Adipocyte (in vitro differentiated cells): ENCODE measurements around the gene WDR26.

Source experiments
- DNase-seq: peaks from one replicate; pipeline ENCODE4 v3.0.0-alpha.2; 2015; ENCODE audit warnings: low read depth
- H3K27me3 ChIP-seq: replicated peaks from 2 replicates; pipeline ENCODE4 v1.7.0; 2013; ENCODE audit warnings: mild to moderate bottlenecking, low read length, moderate library complexity; ENCODE audit not compliant: control insufficient read depth, insufficient read depth
- H3K36me3 ChIP-seq: 2 replicates; pipeline ENCODE4 v1.7.0; 2013; ENCODE audit warnings: low read length, mild to moderate bottlenecking, moderate library complexity; ENCODE audit not compliant: control insufficient read depth, insufficient read depth, severe bottlenecking
- H3K4me1 ChIP-seq: 2 replicates; pipeline ENCODE4 v1.7.0; 2013; ENCODE audit warnings: mild to moderate bottlenecking, low read length, moderate library complexity; ENCODE audit not compliant: control insufficient read depth, insufficient read depth
- H3K4me3 ChIP-seq: 2 replicates; pipeline ENCODE4 v1.7.0; 2013; ENCODE audit warnings: mild to moderate bottlenecking, low read length, moderate library complexity
- H3K9ac ChIP-seq: 2 replicates; pipeline ENCODE4 v1.7.0; 2013; ENCODE audit warnings: mild to moderate bottlenecking, low read length, moderate library complexity
- H3K9me3 ChIP-seq: 2 replicates; pipeline ENCODE4 v1.7.0; 2013; ENCODE audit warnings: mild to moderate bottlenecking, low read length, moderate library complexity; ENCODE audit not compliant: control insufficient read depth

The WDR26 gene

DNA sequence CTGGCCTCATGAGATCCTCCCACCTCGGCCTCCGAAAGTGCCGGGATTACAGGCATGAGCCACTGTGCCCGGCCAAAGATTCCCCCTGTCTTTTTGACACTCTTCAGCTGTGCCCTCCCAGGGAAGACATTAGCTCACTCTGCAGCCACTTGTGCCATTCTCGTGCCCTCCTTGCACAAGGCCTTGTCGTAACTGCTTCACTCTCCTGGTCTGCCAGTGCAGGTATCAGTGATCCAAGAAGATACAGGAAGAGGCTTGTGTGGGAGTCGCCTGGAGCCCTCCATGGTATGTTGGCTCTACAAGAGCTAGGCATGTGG is 22.0 kb upstream of the WDR26 start:
- no peak for DNase-seq
- Histone ChIP-seq H3K4me3 (peak overlapping the region; percentile 44), H3K36me3 (no peaks in the 10 kb centered on the region), H3K9ac (peak overlapping the region; percentile 86), H3K9me3 (no peaks in the 10 kb centered on the region), H3K4me1 (peaks cover 15% of the 10 kb centered on the region), H3K27me3 (no peaks in the 10 kb centered on the region)

DNA sequence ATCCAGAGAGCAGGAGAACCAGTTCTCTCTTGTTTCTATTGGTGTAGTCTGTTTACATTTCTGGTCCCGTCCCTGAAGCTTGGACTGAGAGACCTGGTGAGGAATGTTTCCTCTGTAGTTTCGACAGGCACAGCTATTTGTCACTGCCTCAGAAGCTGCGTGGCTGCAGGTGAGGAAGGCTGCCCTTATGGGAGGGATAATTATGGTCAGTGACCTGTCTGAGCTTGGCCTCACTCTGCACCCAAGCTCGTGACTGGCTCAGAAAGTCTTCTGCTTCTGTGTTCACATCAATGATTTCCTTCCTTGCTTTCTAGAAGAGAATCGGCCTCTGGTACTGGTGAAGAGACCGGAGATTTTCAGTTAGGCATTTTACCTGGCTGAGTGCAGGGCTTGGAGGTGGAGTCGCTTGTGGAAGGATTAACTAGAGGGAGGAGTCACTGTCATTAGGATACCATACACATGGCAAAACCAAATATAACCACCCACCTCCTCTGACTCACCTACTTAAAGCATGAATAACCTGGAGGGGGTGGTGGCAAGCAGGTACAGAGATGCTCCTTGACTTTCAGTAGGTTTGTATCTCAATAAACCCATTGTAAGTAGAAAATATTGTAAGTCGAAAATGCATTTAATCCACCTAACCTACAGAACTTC is 19.9 kb upstream of the WDR26 start:
- no peaks in the 10 kb centered on the region for H3K27me3 ChIP-seq
- no peaks in the 10 kb centered on the region for H3K36me3 ChIP-seq
- H3K4me1 ChIP-seq = peaks cover 15% of the 10 kb centered on the region
- H3K9me3 ChIP-seq = no peaks in the 10 kb centered on the region
- H3K4me3 ChIP-seq = no peak overlapping the region
- no peak for DNase-seq
- no peak overlapping the region for H3K9ac ChIP-seq

GRCh38 chr1:224450561-224451350 is 16.2 kb upstream of the WDR26 start:
- Histone ChIP-seq H3K36me3 (no peaks in the 10 kb centered on the region), H3K4me1 (peaks cover 20% of the 10 kb centered on the region), H3K9me3 (no peaks in the 10 kb centered on the region), H3K9ac (no peak overlapping the region), H3K4me3 (no peak overlapping the region), H3K27me3 (no peaks in the 10 kb centered on the region)
- no peak for DNase-seq

GRCh38 chr1:224450159-224450558 is 15.6 kb upstream of the WDR26 start:
- Histone ChIP-seq H3K36me3 (no peaks in the 10 kb centered on the region), H3K4me1 (peaks cover 20% of the 10 kb centered on the region), H3K9me3 (no peaks in the 10 kb centered on the region), H3K9ac (no peak overlapping the region), H3K4me3 (no peak overlapping the region), H3K27me3 (no peaks in the 10 kb centered on the region)
- DNase-seq = no peak

- Histone ChIP-seq H3K9me3 (no peaks in the 10 kb centered on the region), H3K36me3 (no peaks in the 10 kb centered on the region), H3K9ac (no peak overlapping the region), H3K4me1 (peaks cover 20% of the 10 kb centered on the region), H3K4me3 (no peak overlapping the region), H3K27me3 (no peaks in the 10 kb centered on the region)
- DNase-seq = no peak
Measured at GRCh38 chr1:224448453-224449017, 13.9 kb upstream of the WDR26 start.

- Histone ChIP-seq H3K4me3 (no peak overlapping the region), H3K36me3 (peaks cover 4% of the 10 kb centered on the region), H3K9me3 (no peaks in the 10 kb centered on the region), H3K9ac (no peak overlapping the region), H3K27me3 (no peaks in the 10 kb centered on the region), H3K4me1 (peaks cover 20% of the 10 kb centered on the region)
- no peak for DNase-seq
Measured at GRCh38 chr1:224447971-224448370, 13.4 kb upstream of the WDR26 start.

- H3K4me1 ChIP-seq = peaks cover 20% of the 10 kb centered on the region
- H3K9ac ChIP-seq = no peak overlapping the region
- peaks cover 11% of the 10 kb centered on the region for H3K36me3 ChIP-seq
- H3K27me3 ChIP-seq = no peaks in the 10 kb centered on the region
- no peaks in the 10 kb centered on the region for H3K9me3 ChIP-seq
- H3K4me3 ChIP-seq = no peak overlapping the region
- DNase-seq = peak; percentile 83
Measured at GRCh38 chr1:224447251-224447650, 12.7 kb upstream of the WDR26 start.

DNA sequence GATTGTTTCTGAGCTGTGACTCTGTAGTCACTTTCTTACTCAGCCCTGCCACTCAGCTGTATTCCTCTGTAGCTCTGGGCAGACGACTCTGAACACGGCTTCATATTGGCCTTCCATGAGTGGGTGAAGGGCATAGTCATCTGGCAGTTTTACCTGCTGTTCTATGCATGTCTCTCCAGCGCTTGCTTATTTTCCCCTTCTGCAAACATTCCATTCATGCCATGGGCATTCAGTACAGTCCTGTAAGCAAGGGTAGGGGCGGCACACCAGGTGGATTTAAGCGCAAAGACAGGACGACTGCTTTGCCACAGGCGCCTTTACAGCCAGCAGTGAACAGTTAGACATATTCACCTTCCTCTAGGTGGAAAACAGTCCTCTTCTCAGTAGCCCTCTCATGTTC is 4.4 kb upstream of the WDR26 start:
- Histone ChIP-seq H3K9ac (no peak overlapping the region), H3K27me3 (no peaks in the 10 kb centered on the region), H3K9me3 (no peaks in the 10 kb centered on the region), H3K4me1 (peaks cover 10% of the 10 kb centered on the region), H3K4me3 (no peak overlapping the region), H3K36me3 (peaks cover 15% of the 10 kb centered on the region)
- no peak for DNase-seq

DNA sequence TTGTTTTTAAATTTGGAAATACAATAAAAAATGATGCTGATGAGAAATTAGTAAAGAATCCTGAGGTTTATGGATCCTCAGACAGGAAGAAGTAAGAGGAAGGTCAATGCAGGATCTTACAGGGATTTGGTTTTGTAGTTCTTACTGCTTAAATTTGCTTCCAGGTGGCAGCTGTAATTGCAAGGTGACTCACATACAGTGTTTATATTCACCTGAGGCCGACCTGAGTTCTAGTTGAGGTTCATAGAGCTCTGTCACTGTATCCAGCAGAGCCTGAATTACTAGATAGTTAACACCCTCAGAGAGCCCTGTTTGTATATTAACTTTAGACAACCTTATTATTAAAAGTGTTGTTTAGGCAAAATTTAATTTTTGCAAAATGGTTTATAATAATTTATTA is 1.4 kb upstream of the WDR26 start:
- Histone ChIP-seq H3K27me3 (no peaks in the 10 kb centered on the region), H3K36me3 (peaks cover 6% of the 10 kb centered on the region), H3K9me3 (no peaks in the 10 kb centered on the region), H3K4me3 (peak overlapping the region; percentile 93), H3K9ac (peak overlapping the region; percentile 93), H3K4me1 (peaks cover 19% of the 10 kb centered on the region)
- DNase-seq = peak; percentile 15

DNA sequence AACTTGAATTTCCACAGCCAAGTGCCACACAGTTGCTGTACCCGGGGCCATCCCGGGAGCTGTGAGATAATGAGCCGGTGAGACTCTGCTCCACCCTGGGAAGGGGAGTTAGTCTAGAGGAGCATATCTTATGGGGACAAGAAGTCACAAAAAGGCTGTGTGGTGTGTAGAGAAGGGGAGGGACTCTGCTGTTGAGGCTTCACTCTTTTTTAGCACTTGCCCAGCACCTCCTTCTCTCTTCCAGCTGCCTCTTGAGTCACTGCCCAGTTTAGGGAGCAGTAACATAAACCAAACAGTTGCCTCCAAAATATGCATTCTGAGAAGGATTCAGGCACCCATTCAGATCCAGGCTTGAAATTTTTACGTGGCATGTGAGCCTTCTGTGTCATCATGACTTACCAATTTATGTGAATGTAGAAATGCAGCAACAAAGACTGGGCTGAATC is 744 bp upstream of the WDR26 start:
- Histone ChIP-seq H3K27me3 (no peaks in the 10 kb centered on the region), H3K9ac (peak overlapping the region; percentile 93), H3K4me1 (peaks cover 25% of the 10 kb centered on the region), H3K36me3 (peaks cover 6% of the 10 kb centered on the region), H3K9me3 (no peaks in the 10 kb centered on the region), H3K4me3 (peak overlapping the region; percentile 93)
- DNase-seq = peak; percentile 82

DNA sequence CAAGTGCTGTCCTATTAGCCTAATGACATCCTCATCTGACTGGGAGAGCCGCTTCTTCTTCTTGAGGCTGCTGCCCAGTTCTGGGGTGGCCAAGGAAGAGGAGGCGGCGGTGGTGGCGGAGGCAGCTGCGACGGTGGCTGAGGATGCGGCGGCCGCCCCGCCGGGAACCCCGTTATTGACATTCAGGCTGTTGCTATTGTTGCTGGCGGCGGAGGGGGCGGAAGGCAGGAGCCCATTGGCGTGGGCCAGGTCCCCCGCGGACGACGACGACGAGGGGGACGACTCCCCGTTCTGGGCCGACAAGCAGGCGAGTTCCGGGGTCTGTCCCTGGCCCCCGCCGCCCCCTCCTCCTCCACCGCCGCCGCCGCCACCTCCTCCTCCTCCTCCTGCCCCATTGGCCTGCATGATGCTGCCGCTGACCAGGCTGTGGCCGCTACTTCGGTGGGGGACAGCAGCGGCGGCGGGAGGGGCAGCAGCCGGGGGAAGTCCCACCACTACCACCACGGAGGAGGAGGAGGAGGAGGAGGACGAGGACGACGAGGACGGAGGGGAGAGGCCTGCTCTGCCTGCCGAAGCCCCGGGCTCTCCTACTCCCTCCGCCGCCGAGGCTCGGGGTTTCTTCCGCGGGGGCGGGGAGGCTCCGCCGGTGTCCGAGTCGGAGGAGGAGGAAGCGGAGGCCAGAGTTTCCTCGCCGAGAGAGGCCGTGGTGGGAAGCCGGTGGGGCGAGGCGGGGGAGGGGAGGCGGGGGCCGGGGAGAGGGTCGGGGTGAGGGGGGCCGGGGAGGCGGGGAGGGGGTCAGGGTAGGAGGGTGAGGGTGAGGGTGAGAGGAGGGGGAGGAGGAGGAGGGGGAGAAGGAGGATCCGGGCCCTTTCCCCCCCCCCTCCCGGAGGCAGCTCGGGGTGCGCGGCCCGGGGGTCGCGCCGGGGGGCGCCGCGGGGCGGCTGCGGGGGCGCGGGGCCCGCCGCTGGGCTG is 610 bp downstream of the WDR26 start:
- peaks cover 38% of the 10 kb centered on the region for H3K4me1 ChIP-seq
- H3K27me3 ChIP-seq = no peaks in the 10 kb centered on the region
- peak overlapping the region; percentile 94 for H3K9ac ChIP-seq
- peaks cover 17% of the 10 kb centered on the region for H3K36me3 ChIP-seq
- no peaks in the 10 kb centered on the region for H3K9me3 ChIP-seq
- peak overlapping the region; percentile 93 for H3K4me3 ChIP-seq
- peak; percentile 54 for DNase-seq
